Mononuclear cell (primary cell): ENCODE data around the gene TASP1. TPM values are rescaled to one million over a fixed set of nuclear protein-coding genes. Genes with fewer than 3 reads are reported as not detected.

Experiments
- H3K27me3 ChIP-seq: 2 replicates; pipeline ENCODE4 v1.6.0; 2011; ENCODE audit warnings: low read length, control low read depth; ENCODE audit not compliant: insufficient read depth
- H3K4me1 ChIP-seq: 2 replicates; pipeline ENCODE4 v1.5.1; 2011; ENCODE audit warnings: mild to moderate bottlenecking, low read length, control low read depth; ENCODE audit not compliant: insufficient read depth
- H3K4me3 ChIP-seq: 2 replicates; pipeline ENCODE4 v1.5.1; 2011; ENCODE audit warnings: mild to moderate bottlenecking, low read length, moderate library complexity
- H3K9me3 ChIP-seq: 2 replicates; pipeline ENCODE4 v1.5.1; 2011; ENCODE audit warnings: low read depth, mild to moderate bottlenecking, control low read depth, low read length
- total RNA-seq: library from RNA; depleted of rRNA; stranded (reverse); fragments of >200 nt; gene quantifications from one replicate; pipeline ENCODE4 v1.2.3, GENCODE V29; 2012

Gene TASP1
- total RNA-seq, 1 donor: 8.6 TPM

GRCh38 chr20:13430346-13431002, 208.3 kb downstream of the TASP1 start:
- H3K27me3 ChIP-seq: no peaks in the 10 kb centered on the region
- H3K4me3 ChIP-seq: no peak overlapping the region
- no peaks in the 10 kb centered on the region for H3K9me3 ChIP-seq
- no peaks in the 10 kb centered on the region for H3K4me1 ChIP-seq

GRCh38 chr20:13428684-13429083, 210.0 kb downstream of the TASP1 start:
- Histone ChIP-seq H3K4me3 (no peak overlapping the region), H3K27me3 (no peaks in the 10 kb centered on the region), H3K9me3 (no peaks in the 10 kb centered on the region), H3K4me1 (no peaks in the 10 kb centered on the region)

GRCh38 chr20:13426870-13427269, 211.9 kb downstream of the TASP1 start:
- Histone ChIP-seq H3K4me1 (no peaks in the 10 kb centered on the region), H3K27me3 (no peaks in the 10 kb centered on the region), H3K4me3 (no peak overlapping the region), H3K9me3 (no peaks in the 10 kb centered on the region)

GRCh38 chr20:13425381-13426135, 213.2 kb downstream of the TASP1 start:
- Histone ChIP-seq H3K4me3 (no peak overlapping the region), H3K27me3 (no peaks in the 10 kb centered on the region), H3K9me3 (no peaks in the 10 kb centered on the region), H3K4me1 (no peaks in the 10 kb centered on the region)

- Histone ChIP-seq H3K27me3 (no peaks in the 10 kb centered on the region), H3K4me1 (no peaks in the 10 kb centered on the region), H3K4me3 (no peak overlapping the region), H3K9me3 (no peaks in the 10 kb centered on the region)
Measured at GRCh38 chr20:13424174-13424833, 214.4 kb downstream of the TASP1 start.

- no peak overlapping the region for H3K4me3 ChIP-seq
- H3K4me1 ChIP-seq: no peaks in the 10 kb centered on the region
- H3K27me3 ChIP-seq: no peaks in the 10 kb centered on the region
- H3K9me3 ChIP-seq: no peaks in the 10 kb centered on the region
Measured at GRCh38 chr20:13423472-13424173, 215.1 kb downstream of the TASP1 start.

- H3K27me3 ChIP-seq: no peaks in the 10 kb centered on the region
Measured at GRCh38 chr20:13422637-13423036, 216.1 kb downstream of the TASP1 start.

GRCh38 chr20:13420625-13421024, 218.1 kb downstream of the TASP1 start:
- H3K4me1 ChIP-seq: no peaks in the 10 kb centered on the region
- no peak overlapping the region for H3K4me3 ChIP-seq
- no peaks in the 10 kb centered on the region for H3K27me3 ChIP-seq
- no peaks in the 10 kb centered on the region for H3K9me3 ChIP-seq

More at GRCh38 chr20:13422637-13423036, 216.1 kb downstream of the TASP1 start:
- Histone ChIP-seq H3K4me3 (no peak overlapping the region), H3K9me3 (no peaks in the 10 kb centered on the region), H3K4me1 (no peaks in the 10 kb centered on the region)

- no peaks in the 10 kb centered on the region for H3K27me3 ChIP-seq
- H3K4me3 ChIP-seq: no peak overlapping the region
- H3K9me3 ChIP-seq: no peaks in the 10 kb centered on the region
- H3K4me1 ChIP-seq: no peaks in the 10 kb centered on the region
Measured at GRCh38 chr20:13419477-13419876, 219.3 kb downstream of the TASP1 start.

- Histone ChIP-seq H3K9me3 (no peaks in the 10 kb centered on the region), H3K27me3 (no peaks in the 10 kb centered on the region), H3K4me3 (no peak overlapping the region), H3K4me1 (no peaks in the 10 kb centered on the region)
Measured at GRCh38 chr20:13418263-13419229, 220.2 kb downstream of the TASP1 start.

- Histone ChIP-seq H3K4me1 (no peaks in the 10 kb centered on the region), H3K9me3 (no peaks in the 10 kb centered on the region), H3K27me3 (no peaks in the 10 kb centered on the region), H3K4me3 (no peak overlapping the region)
Measured at GRCh38 chr20:13416531-13416930, 222.2 kb downstream of the TASP1 start.

GRCh38 chr20:13412806-13413445, 225.8 kb downstream of the TASP1 start:
- Histone ChIP-seq H3K27me3 (no peaks in the 10 kb centered on the region), H3K4me3 (no peak overlapping the region), H3K4me1 (no peaks in the 10 kb centered on the region), H3K9me3 (no peaks in the 10 kb centered on the region)

GRCh38 chr20:13404293-13404692, 234.4 kb downstream of the TASP1 start:
- Histone ChIP-seq H3K27me3 (no peaks in the 10 kb centered on the region), H3K4me3 (no peak overlapping the region), H3K4me1 (no peaks in the 10 kb centered on the region), H3K9me3 (no peaks in the 10 kb centered on the region)

- no peak overlapping the region for H3K4me3 ChIP-seq
- H3K9me3 ChIP-seq: no peaks in the 10 kb centered on the region
- H3K27me3 ChIP-seq: no peaks in the 10 kb centered on the region
- H3K4me1 ChIP-seq: no peaks in the 10 kb centered on the region
Measured at GRCh38 chr20:13403453-13403852, 235.3 kb downstream of the TASP1 start.
